ENCODE results near the gene FAAH.

DNA sequence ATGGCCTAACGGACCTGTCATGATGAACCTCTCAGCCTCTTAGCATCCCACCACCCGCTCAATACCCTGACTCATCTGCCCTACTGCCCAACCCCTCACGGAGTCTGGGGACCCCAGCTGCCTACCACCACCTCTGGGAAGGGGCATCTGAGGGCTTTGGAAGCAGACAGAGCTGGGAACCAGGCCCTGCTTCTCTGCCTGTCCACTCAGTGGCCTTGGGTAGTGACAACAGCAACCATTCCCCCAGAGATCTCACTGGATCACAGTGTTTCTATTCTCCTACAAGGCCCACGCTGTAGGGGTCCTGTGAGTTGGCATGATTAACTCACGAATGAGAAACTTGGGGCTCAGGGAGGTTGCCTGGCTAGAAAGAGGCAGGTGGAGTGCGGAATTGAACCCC lies 63.1 kb downstream of the FAAH start:
- TF ChIP-seq, protein P1, sequence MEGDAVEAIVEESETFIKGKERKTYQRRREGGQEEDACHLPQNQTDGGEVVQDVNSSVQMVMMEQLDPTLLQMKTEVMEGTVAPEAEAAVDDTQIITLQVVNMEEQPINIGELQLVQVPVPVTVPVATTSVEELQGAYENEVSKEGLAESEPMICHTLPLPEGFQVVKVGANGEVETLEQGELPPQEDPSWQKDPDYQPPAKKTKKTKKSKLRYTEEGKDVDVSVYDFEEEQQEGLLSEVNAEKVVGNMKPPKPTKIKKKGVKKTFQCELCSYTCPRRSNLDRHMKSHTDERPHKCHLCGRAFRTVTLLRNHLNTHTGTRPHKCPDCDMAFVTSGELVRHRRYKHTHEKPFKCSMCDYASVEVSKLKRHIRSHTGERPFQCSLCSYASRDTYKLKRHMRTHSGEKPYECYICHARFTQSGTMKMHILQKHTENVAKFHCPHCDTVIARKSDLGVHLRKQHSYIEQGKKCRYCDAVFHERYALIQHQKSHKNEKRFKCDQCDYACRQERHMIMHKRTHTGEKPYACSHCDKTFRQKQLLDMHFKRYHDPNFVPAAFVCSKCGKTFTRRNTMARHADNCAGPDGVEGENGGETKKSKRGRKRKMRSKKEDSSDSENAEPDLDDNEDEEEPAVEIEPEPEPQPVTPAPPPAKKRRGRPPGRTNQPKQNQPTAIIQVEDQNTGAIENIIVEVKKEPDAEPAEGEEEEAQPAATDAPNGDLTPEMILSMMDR (IDR thresholded peaks at IDR 0.05) = no peak
- TF ChIP-seq POLR2A (IDR thresholded peaks at IDR 0.05) = no peak
